ENCODE measurements around the gene VILL. TPM values are rescaled to one million over a fixed set of nuclear protein-coding genes. Genes with fewer than 3 reads are reported as not detected.

The VILL gene
- total RNA-seq, 4 donors from 2014 or later: 1.8 to 18.7 (median 6.3) TPM

GRCh38 chr3:38006445-38006995 lies 15.9 kb downstream of the VILL start:
- intact Hi-C loops (cut with DNase I; ENCODE audit: low total_unique reads): loop anchor here (10.0 kb wide), 1 partner anchor 152 kb away; no protein-coding TSS in a partner anchor

GRCh38 chr3:38007754-38008090 lies 17.1 kb downstream of the VILL start:
- no peaks in the 10 kb centered on the region for H3K9me3 ChIP-seq
- TF ChIP-seq POLR2A (IDR thresholded peaks at IDR 0.05) (no peak), CTCF (IDR thresholded peaks at IDR 0.05) (no peak)
- no peak overlapping the region for H3K27ac ChIP-seq
- intact Hi-C loops (cut with DNase I; ENCODE audit: low total_unique reads): loop anchor here (10.0 kb wide), 1 partner anchor 153 kb away; no protein-coding TSS in a partner anchor
- no peak overlapping the region for H3K4me3 ChIP-seq
- H3K27me3 ChIP-seq: no peaks in the 10 kb centered on the region
- H3K36me3 ChIP-seq: no peaks in the 10 kb centered on the region
- no peak for DNase-seq
- H3K4me1 ChIP-seq: no peaks in the 10 kb centered on the region

More at GRCh38 chr3:38006445-38006995, 15.9 kb downstream of the VILL start:
- H3K27ac ChIP-seq: no peak overlapping the region
- no peaks in the 10 kb centered on the region for H3K4me1 ChIP-seq
- no peaks in the 10 kb centered on the region for H3K27me3 ChIP-seq
- H3K36me3 ChIP-seq: no peaks in the 10 kb centered on the region
- no peak for TF ChIP-seq POLR2A (IDR thresholded peaks at IDR 0.05)
- no peak for TF ChIP-seq CTCF (IDR thresholded peaks at IDR 0.05)
- H3K9me3 ChIP-seq: no peaks in the 10 kb centered on the region
- no peak overlapping the region for H3K4me3 ChIP-seq
- no peak for DNase-seq

GRCh38 chr3:38008191-38008701 lies 17.7 kb downstream of the VILL start:
- TF ChIP-seq CTCF (IDR thresholded peaks at IDR 0.05): no peak
- TF ChIP-seq POLR2A (IDR thresholded peaks at IDR 0.05): no peak
- H3K4me3 ChIP-seq: no peak overlapping the region
- H3K9me3 ChIP-seq: no peaks in the 10 kb centered on the region
- H3K36me3 ChIP-seq: no peaks in the 10 kb centered on the region
- intact Hi-C loops (cut with DNase I; ENCODE audit: low total_unique reads): loop anchor here (10.0 kb wide), 1 partner anchor 153 kb away; no protein-coding TSS in a partner anchor
- no peak overlapping the region for H3K27ac ChIP-seq
- no peak for DNase-seq
- no peaks in the 10 kb centered on the region for H3K4me1 ChIP-seq
- H3K27me3 ChIP-seq: no peaks in the 10 kb centered on the region

- H3K9me3 ChIP-seq: no peaks in the 10 kb centered on the region
- no peaks in the 10 kb centered on the region for H3K27me3 ChIP-seq
- H3K36me3 ChIP-seq: no peaks in the 10 kb centered on the region
- no peak for DNase-seq
- no peaks in the 10 kb centered on the region for H3K4me1 ChIP-seq
- TF ChIP-seq POLR2A (IDR thresholded peaks at IDR 0.05): no peak
- no peak for TF ChIP-seq CTCF (IDR thresholded peaks at IDR 0.05)
- intact Hi-C loops (cut with DNase I; ENCODE audit: low total_unique reads): loop anchor here (10.0 kb wide), 1 partner anchor 154 kb away; no protein-coding TSS in a partner anchor
- H3K27ac ChIP-seq: no peak overlapping the region
- no peak overlapping the region for H3K4me3 ChIP-seq
These were observed 18.5 kb downstream of the VILL start for GRCh38 chr3:38008971-38009580.
